Measurements from ENCODE around the gene JAK1. TPM values are rescaled to one million over a fixed set of nuclear protein-coding genes. Genes with fewer than 3 reads are reported as not detected.

JAK1 gene
- total RNA-seq, 4 donors from 2014 or later, result 214 to 288 (median 265) TPM

DNA sequence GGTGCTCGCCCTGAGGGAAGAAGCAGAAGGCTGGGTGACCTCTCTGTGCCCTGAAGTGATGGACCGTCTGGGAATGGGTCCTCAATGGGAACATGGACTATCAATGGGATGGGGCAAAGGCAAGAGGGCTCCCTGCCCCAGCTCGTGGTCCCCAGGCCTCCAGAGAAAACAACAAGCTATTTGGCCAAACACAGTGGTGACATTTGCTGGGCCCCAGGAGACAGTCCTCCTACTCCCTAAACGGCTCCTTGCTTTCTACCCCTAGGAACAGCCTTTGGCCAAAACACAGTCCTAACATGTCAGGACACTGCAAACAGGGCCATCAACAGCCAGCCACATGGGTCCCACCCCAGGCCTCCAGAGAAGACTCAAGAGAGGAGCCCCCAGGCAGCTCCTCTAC, 118.7 kb downstream of the JAK1 start:
- TF ChIP-seq, protein P1, sequence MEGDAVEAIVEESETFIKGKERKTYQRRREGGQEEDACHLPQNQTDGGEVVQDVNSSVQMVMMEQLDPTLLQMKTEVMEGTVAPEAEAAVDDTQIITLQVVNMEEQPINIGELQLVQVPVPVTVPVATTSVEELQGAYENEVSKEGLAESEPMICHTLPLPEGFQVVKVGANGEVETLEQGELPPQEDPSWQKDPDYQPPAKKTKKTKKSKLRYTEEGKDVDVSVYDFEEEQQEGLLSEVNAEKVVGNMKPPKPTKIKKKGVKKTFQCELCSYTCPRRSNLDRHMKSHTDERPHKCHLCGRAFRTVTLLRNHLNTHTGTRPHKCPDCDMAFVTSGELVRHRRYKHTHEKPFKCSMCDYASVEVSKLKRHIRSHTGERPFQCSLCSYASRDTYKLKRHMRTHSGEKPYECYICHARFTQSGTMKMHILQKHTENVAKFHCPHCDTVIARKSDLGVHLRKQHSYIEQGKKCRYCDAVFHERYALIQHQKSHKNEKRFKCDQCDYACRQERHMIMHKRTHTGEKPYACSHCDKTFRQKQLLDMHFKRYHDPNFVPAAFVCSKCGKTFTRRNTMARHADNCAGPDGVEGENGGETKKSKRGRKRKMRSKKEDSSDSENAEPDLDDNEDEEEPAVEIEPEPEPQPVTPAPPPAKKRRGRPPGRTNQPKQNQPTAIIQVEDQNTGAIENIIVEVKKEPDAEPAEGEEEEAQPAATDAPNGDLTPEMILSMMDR (IDR thresholded peaks at IDR 0.05; ENCODE audit: low read depth), result no peak

GRCh38 chr1:64846573-64847430, 119.5 kb downstream of the JAK1 start:
- TF ChIP-seq, protein P1 (IDR thresholded peaks at IDR 0.05; ENCODE audit: low read depth), result no peak

DNA sequence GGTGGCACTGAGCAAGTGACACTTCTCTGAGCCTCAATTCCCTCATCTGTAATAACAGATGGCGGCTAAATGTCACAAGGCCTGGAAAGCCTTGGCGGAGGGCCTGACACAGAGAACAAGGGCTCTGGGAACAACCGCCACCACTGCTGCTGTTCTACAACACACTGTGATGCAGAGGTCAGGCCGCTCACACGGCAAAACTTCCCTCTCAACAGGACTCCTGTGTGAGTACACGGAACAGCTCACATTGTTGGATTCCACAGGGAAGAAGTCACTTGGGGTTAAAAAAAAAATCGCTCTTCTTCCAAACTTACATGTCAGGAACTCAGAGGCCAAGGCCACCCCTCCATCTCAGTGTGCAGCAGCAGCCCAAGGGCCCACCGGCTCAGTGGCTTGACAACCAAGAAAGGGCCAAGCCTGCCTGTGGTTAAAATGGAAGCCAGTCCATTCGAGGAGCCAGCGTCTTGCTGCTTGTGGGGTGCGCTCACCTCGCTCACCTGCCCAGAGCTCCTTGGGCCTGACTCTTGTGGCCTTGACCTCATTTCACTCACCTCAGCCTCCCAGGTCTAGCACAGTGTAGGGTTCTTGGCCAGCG, 120.4 kb downstream of the JAK1 start:
- TF ChIP-seq, protein P1 (IDR thresholded peaks at IDR 0.05; ENCODE audit: low read depth), result no peak

DNA sequence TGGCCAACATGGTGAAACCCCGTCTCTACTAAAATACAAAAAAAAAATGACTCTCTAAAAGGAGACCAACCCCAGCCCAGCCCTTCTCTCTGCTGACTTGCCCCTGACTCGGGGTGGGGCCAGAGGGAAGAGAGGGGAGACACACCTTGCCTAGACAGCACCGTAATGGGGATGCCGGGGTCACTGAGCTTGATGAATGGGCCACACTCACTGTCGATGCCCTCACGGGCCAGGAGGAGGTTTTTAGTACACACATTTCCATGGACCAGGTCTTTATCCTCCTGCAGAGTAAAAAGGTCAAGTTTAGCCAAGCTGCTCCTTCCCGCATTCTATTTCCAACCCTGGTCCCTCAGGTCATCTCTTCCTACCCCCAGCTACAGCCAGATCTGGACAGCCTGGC, 121.7 kb downstream of the JAK1 start:
- TF ChIP-seq, protein P1 (IDR thresholded peaks at IDR 0.05; ENCODE audit: low read depth), result no peak

GRCh38 chr1:64844175-64844574, 122.2 kb downstream of the JAK1 start:
- TF ChIP-seq, protein P1 (IDR thresholded peaks at IDR 0.05; ENCODE audit: low read depth), result no peak

- TF ChIP-seq, protein P1 (IDR thresholded peaks at IDR 0.05; ENCODE audit: low read depth), result no peak
These were observed 122.7 kb downstream of the JAK1 start for GRCh38 chr1:64843675-64844074.

DNA sequence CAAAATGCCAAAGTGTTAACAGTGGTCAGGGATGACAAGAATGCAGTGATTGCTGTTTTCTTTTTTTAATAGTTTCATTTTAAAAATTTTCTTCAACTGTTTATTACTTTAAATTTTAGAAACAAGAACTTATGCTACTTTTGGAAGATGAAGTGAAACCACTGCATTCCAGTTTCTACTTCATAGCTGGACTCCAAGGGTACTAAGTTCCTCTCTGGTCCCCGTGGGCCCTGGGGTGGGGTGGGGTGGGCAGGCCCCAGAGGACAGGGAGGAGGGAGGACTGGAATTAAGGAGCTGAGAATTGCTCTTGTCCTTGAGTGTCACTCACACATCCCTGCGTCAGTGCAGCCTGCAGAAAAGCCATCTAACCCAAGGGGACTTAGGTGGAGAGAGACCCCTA, 124.1 kb downstream of the JAK1 start:
- TF ChIP-seq, protein P1 (IDR thresholded peaks at IDR 0.05; ENCODE audit: low read depth), result no peak

All from subcutaneous adipose tissue (tissue), 4 donors.